Fibroblast of lung (primary cell): ENCODE results near the gene ALKBH6. TPM values are rescaled to one million over a fixed set of nuclear protein-coding genes. Genes with fewer than 3 reads are reported as not detected.

ENCODE experiments used
- DNase-seq, 2 donors: peaks; one replicate each; pipeline versions ENCODE4 v3.0.0 to v3.0.0-alpha.2; 2010; ENCODE audit warnings: low read depth in 2 of 2
- H2AFZ ChIP-seq: 2 replicates; pipeline ENCODE4 v1.5.1; 2012; ENCODE audit warnings: low read length, control low read depth, inconsistent platforms
- H3K27ac ChIP-seq: 2 replicates; pipeline ENCODE4 v1.5.1; 2011; ENCODE audit warnings: low read length, control low read depth; ENCODE audit not compliant: insufficient read depth
- H3K27me3 ChIP-seq: 2 replicates; pipeline ENCODE4 v1.5.1; 2011; ENCODE audit warnings: mild to moderate bottlenecking, low read length; ENCODE audit not compliant: control insufficient read depth, insufficient read depth
- H3K36me3 ChIP-seq: 2 replicates; pipeline ENCODE4 v1.5.1; 2011; ENCODE audit warnings: low read length; ENCODE audit not compliant: control insufficient read depth, insufficient read depth
- H3K4me1 ChIP-seq: 2 replicates; pipeline ENCODE4 v1.5.1; 2011; ENCODE audit warnings: low read length; ENCODE audit not compliant: control insufficient read depth, insufficient read depth; ENCODE audit errors: extremely low read depth
- H3K4me2 ChIP-seq: 2 replicates; pipeline ENCODE4 v1.5.1; 2011; ENCODE audit warnings: low read length, control low read depth; ENCODE audit not compliant: insufficient read depth; ENCODE audit errors: extremely low read depth
- H3K4me3 ChIP-seq, 4 experiments: fragments of 200-600 bp in 1 of 4; sonication (generic) in 1 of 4; replicated peaks in 1 of 4; 2 replicates each; pipeline ENCODE4 v1.5.1; 2011 to 2016; ENCODE audit warnings: low read length in 4 of 4, low read depth in 3 of 4, mild to moderate bottlenecking in 3 of 4, control low read depth in 2 of 4, inconsistent platforms in 1 of 4, mixed read lengths in 1 of 4; ENCODE audit not compliant: insufficient read depth in 1 of 4; ENCODE audit errors: control extremely low read depth in 1 of 4
- H3K79me2 ChIP-seq: 2 replicates; pipeline ENCODE4 v1.5.1; 2012; ENCODE audit warnings: mild to moderate bottlenecking, low read length, inconsistent platforms; ENCODE audit not compliant: control insufficient read depth, insufficient read depth
- H3K9ac ChIP-seq: 2 replicates; pipeline ENCODE4 v1.5.1; 2011; ENCODE audit warnings: mild to moderate bottlenecking, low read length, control low read depth; ENCODE audit not compliant: insufficient read depth
- H3K9me3 ChIP-seq: 2 replicates; pipeline ENCODE4 v1.5.1; 2012; ENCODE audit warnings: low read depth, low read length; ENCODE audit not compliant: control insufficient read depth, insufficient read depth
- H4K20me1 ChIP-seq: 2 replicates; pipeline ENCODE4 v1.5.1; 2011; ENCODE audit warnings: low read length; ENCODE audit not compliant: control insufficient read depth, insufficient read depth; ENCODE audit errors: extremely low read depth
- EZH2 ChIP-seq: IDR thresholded peaks from 2 replicates; pipeline ENCODE4 v1.5.1; 2012; ENCODE audit warnings: low read length, control low read depth, mild to moderate bottlenecking; ENCODE audit errors: missing control alignments
- polyA plus RNA-seq, 2 donors: library from polyadenylated mRNA; depleted of rRNA in 1 of 2; stranded (reverse) in 1 of 2; unstranded in 1 of 2; fragments of >200 nt; gene quantifications; 2 replicates each; pipeline ENCODE4 v1.2.1, GENCODE V29; 2011 to 2012; ENCODE audit warnings: missing spikeins in 1 of 2
- total RNA-seq: library from RNA; depleted of rRNA; stranded (reverse); fragments of >200 nt; gene quantifications from 2 replicates; pipeline ENCODE4 v1.2.1, GENCODE V29; 2014
- TF ChIP-seq, protein P1 (sequence below), 2 donors: IDR thresholded peaks in 1 of 2; conservative IDR thresholded peaks in 1 of 2; 1 replicate in 1 of 2; 2 replicates in 1 of 2; pipeline ENCODE4 v1.5.1; 2011 to 2012; ENCODE audit warnings: low read length in 2 of 2, control low read depth in 1 of 2, inconsistent platforms in 1 of 2, low read depth in 1 of 2, mild to moderate bottlenecking in 1 of 2

Gene ALKBH6
- total and polyA plus RNA-seq, 2 donors (not counting 1 experiment from before 2014, with no cell fraction given) = 19.5 to 20.1 TPM

DNA sequence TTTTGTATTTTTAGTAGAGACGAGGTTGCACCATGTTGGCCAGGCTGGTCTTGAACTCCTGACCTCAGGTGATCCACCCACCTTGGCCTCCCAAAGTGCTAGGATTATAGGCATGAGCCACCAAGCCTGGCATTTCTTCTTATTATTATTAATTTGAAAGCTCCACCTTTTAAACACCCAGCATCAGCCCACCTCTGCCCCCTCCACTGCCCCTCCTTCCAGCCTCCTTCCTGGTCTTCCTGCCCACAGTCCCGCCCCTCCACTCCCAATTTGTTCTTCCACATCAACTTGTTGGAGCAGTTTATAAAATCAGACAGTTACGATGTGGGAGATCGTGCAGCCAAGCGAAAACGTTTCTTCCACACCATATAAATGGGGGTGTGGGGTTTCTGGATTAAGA, 26.5 kb upstream of the ALKBH6 start:
- DNase-seq = no peak
- Histone ChIP-seq H3K27ac (no peak overlapping the region), H3K27me3 (no peaks in the 10 kb centered on the region), H3K79me2 (no peaks in the 10 kb centered on the region), H3K4me1 (peaks cover 8% of the 10 kb centered on the region), H3K36me3 (no peaks in the 10 kb centered on the region), H3K4me3 (no peak overlapping the region), H3K4me2 (no peak overlapping the region), H3K9ac (no peak overlapping the region), H3K9me3 (no peaks in the 10 kb centered on the region), H2AFZ (no peak overlapping the region), H4K20me1 (no peaks in the 10 kb centered on the region)
- TF ChIP-seq EZH2 = no peak
- TF ChIP-seq, protein P1, sequence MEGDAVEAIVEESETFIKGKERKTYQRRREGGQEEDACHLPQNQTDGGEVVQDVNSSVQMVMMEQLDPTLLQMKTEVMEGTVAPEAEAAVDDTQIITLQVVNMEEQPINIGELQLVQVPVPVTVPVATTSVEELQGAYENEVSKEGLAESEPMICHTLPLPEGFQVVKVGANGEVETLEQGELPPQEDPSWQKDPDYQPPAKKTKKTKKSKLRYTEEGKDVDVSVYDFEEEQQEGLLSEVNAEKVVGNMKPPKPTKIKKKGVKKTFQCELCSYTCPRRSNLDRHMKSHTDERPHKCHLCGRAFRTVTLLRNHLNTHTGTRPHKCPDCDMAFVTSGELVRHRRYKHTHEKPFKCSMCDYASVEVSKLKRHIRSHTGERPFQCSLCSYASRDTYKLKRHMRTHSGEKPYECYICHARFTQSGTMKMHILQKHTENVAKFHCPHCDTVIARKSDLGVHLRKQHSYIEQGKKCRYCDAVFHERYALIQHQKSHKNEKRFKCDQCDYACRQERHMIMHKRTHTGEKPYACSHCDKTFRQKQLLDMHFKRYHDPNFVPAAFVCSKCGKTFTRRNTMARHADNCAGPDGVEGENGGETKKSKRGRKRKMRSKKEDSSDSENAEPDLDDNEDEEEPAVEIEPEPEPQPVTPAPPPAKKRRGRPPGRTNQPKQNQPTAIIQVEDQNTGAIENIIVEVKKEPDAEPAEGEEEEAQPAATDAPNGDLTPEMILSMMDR (conservative IDR thresholded peaks at IDR 0.05 in 1 of 2, IDR thresholded peaks at IDR 0.05 in 1 of 2; ENCODE audit: low read depth in 1 of 2, low read length in 2 of 2) = no peak

DNA sequence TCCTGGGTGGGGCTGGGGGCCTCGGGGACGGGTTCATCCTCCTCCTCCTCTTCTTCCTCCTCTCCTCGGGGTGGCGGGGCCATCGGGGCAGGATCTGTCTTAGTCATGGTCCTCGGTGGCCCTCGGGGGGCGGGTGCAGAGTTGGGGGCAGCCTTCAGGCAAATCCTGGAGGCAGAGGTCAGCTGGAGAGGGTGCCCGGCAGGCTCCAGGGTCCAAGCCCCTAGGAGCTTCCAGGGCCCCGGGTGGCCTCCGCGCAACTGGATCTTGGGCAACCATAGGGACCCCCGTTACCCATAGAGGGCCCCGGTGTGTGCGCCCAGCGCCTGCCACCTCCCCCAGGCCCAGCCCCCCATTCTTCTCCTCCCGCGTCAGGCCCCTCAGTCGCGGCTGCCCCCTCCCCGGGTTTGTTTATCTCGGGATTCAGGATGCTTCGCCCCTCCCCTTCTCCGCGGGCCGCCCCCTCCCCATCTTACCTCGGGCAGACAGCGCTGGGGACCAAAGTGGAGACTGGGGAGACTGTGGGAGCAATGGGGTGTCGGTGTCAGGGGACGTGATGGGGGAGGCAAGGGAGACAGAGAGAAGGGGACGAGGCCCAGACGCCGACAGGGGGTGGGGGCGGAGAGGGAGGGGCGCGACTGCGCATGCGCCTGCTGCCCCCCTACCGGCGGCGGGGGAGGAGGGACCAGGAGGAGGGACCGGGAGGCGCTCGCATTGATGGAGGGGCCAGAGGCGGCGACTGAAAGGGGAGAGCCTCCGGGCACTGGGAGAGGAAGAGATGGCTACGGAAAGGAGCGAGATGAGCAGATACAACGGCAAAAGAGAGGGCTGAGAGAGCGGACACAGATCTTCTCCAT, 18.5 kb upstream of the ALKBH6 start, which contains the start of gene CLIP3:
CLIP3 (minus strand) TSS at position 623 of the 854 bp plus-strand sequence; CDS start at position 107, 516 bp downstream.
- Histone ChIP-seq H3K27ac (no peak within 1 kb of the TSS), H4K20me1 (no peaks in the 10 kb centered on the region), H3K79me2 (no peaks in the 10 kb centered on the region), H3K4me1 (no peaks in the 10 kb centered on the region), H3K27me3 (no peaks in the 10 kb centered on the region), H2AFZ (peak within 1 kb of the TSS; percentile 95), H3K9me3 (no peaks in the 10 kb centered on the region), H3K4me2 (peak within 1 kb of the TSS; percentile 93), H3K4me3 (peak within 1 kb of the TSS; percentile 50 to 84 (median 64)), H3K36me3 (peaks cover 1% of the 10 kb centered on the region), H3K9ac (peak within 1 kb of the TSS; percentile 39)
- DNase-seq = peak; percentile 59 to 63
- TF ChIP-seq EZH2 = no peak
- TF ChIP-seq, protein P1 (conservative IDR thresholded peaks at IDR 0.05 in 1 of 2, IDR thresholded peaks at IDR 0.05 in 1 of 2; ENCODE audit: low read depth in 1 of 2, low read length in 2 of 2) = no peak

DNA sequence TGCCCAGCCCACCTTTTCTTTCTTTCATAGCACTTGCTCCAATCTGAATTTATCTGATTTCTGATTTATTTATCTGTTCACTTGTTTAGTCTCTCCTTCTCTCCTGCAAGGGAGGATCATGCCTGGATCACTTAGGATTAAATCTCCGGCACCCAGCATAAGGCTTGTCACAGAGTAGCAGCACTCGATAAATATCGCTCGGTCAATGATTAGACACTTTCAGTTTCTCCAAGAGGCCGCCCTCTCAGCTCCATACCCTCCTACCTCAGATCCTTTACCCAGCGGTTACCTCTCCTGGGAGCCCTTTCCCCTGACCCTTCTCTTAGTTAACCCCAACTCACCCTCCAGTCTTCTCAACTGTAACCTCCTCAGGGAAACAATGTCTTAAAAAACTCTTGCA, 17.3 kb upstream of the ALKBH6 start:
- Histone ChIP-seq H3K9me3 (no peaks in the 10 kb centered on the region), H3K4me3 (peak overlapping the region in 1 of 4 experiments; percentile 84), H2AFZ (no peak overlapping the region), H3K79me2 (no peaks in the 10 kb centered on the region), H3K4me1 (no peaks in the 10 kb centered on the region), H3K27me3 (no peaks in the 10 kb centered on the region), H4K20me1 (no peaks in the 10 kb centered on the region), H3K36me3 (peaks cover 9% of the 10 kb centered on the region), H3K27ac (no peak overlapping the region), H3K4me2 (no peak overlapping the region), H3K9ac (no peak overlapping the region)
- DNase-seq = no peak
- TF ChIP-seq, protein P1 (conservative IDR thresholded peaks at IDR 0.05 in 1 of 2, IDR thresholded peaks at IDR 0.05 in 1 of 2; ENCODE audit: low read depth in 1 of 2, low read length in 2 of 2) = no peak
- no peak for TF ChIP-seq EZH2
